GM12873 (cell line): Measurements from ENCODE around the gene SMPX.
A peak's percentile ranks its signal among the peaks of the same experiment; 100 is the strongest.

ENCODE experiments used
- TF ChIP-seq, protein P1 (sequence below): IDR thresholded peaks from 2 replicates; pipeline ENCODE4 v1.5.1; 2012; ENCODE audit warnings: low read depth, mild to moderate bottlenecking, moderate library complexity, low read length, control low read depth; ENCODE audit not compliant: insufficient read depth; ENCODE audit errors: missing control alignments

SMPX gene

DNA sequence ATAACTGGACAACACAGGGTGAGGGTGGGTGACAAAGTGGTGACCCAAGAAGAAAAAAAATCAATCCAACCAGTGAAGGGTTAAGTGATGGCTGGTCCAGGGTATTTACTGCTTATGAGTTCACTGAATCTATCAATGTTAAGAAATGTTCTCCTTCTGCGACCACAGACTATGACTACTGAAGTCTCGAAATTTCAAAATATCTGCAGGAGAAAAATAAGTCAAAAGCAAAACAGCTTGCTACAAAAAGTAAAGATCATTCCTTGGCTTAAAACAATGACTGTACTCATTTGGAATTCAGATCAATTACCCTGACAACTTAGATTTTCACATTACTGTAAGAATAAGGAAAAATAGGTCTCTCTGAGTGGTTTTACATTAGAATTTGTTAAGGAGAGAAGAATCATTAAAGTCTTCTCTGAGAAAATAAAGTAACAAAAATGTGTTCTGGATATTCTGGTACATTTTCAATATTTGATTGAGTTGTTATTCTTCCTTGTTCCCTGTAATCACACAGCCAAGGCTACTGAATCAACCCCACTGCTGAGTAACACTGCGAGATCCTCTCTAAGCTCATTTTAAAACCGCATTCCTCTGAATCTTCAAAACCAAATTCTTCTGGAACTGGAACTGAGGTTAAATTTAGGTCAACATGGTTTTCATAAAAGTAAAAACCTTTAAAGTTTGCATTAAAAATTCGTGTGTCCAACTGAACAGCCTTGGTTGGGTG lies 22.7 kb downstream of the SMPX start:
- TF ChIP-seq, protein P1, sequence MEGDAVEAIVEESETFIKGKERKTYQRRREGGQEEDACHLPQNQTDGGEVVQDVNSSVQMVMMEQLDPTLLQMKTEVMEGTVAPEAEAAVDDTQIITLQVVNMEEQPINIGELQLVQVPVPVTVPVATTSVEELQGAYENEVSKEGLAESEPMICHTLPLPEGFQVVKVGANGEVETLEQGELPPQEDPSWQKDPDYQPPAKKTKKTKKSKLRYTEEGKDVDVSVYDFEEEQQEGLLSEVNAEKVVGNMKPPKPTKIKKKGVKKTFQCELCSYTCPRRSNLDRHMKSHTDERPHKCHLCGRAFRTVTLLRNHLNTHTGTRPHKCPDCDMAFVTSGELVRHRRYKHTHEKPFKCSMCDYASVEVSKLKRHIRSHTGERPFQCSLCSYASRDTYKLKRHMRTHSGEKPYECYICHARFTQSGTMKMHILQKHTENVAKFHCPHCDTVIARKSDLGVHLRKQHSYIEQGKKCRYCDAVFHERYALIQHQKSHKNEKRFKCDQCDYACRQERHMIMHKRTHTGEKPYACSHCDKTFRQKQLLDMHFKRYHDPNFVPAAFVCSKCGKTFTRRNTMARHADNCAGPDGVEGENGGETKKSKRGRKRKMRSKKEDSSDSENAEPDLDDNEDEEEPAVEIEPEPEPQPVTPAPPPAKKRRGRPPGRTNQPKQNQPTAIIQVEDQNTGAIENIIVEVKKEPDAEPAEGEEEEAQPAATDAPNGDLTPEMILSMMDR: no peak

DNA sequence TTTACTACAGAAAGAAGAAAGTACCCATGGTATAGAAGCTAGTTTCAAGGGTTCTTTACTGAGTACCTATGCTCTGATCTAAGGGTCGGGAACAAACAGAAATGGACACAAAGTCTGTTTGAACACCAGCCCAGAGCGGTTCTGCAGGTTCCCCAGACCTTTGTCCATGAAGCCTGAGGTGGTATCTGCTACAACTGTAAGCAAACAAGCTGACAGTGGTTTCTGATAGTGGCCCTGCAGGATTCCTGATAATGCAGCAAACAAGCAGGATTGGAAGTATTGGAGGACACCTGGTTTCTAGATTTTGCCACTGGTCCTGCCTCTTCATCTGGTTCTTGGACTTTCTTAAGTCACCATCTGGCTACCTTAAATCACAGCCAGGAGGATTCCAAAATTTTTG lies 23.7 kb downstream of the SMPX start:
- TF ChIP-seq, protein P1: no peak

DNA sequence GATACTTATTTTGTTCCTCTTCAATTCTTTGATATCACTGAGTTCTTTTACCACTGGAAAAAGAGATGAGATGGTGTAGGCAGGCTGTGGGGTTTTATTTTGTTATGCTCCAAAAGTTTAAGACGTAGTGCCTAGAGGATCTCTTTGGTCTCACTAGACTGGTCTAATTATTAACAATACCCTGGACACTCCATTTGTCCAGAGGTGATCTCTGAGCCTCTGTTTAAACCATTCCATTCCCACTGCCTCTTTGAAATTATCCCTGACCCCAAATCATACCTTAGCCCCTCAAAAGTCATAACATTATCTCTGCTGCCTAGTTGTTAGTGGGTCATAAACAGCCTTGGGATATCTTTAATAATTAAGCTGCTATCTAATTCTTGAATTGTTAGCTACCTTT lies 24.2 kb downstream of the SMPX start:
- TF ChIP-seq, protein P1: no peak

DNA sequence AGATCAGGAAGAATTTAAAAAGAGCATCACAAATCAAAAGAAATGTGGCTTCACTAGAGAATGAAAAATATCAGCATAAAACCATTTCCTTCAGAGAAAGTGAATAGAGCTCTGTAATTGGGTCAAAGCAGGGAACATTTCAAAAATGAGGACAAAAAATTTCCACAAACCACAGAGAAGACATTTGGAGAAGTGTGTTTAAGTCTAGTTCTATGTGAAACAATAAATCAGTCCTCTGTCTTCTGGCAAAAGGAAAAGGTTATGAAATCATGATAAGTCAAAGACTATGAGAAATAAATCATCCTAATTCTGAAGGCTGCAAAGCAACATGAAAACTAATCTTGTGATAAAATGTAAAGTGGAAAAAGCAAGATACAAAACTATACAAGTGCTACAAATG lies 27.9 kb downstream of the SMPX start:
- TF ChIP-seq, protein P1: no peak

DNA sequence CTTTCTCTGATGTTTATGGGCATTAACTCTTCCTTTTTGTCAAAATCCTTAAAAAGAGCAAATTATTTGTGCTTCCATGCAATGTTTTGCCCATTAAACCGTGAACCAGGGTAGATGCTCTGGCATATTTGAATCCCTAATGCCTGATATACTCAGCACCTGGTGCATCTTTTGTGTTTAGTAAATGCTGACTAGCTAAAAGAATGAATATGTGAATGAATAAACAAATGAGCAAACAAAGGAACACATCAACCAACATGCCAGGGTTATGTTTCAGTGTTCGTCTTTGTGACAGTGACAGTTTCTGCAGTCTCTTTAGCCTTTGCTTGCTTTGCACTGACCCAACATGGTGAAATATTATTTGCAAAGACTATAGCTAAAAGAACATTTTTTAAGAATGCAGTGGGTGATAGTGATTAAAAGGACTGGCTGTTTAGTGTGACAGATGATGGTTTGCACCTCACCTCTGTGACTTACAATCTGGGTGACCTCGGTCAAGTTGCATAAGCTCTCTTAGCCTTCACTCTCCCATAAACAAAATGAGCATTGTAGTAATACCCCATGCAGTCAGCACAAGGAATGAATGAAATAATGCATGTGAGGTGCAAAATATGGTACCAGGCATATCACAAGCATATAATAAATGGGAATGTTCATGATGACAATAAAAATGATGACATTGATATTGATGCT lies 29.5 kb downstream of the SMPX start:
- TF ChIP-seq, protein P1: no peak

DNA sequence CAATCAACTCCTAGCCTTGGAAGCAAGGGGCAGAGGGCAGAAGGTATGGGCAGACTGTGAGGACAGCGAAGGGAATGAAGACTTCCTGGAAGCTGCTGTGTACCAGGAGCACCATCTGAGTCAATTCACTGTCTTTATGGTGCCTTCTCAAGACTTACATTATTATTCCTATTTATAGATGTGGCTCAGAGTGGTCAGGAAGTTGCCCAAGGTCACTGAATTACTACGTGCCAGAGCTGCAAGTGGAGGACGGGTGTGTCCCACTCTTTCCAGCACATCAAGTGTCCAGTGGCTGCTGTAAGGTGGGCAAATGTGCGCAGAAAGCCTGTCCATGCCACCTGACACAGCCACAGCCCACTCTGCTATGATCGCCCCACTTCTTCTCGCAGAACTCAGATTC lies 32.0 kb downstream of the SMPX start:
- TF ChIP-seq, protein P1: no peak

DNA sequence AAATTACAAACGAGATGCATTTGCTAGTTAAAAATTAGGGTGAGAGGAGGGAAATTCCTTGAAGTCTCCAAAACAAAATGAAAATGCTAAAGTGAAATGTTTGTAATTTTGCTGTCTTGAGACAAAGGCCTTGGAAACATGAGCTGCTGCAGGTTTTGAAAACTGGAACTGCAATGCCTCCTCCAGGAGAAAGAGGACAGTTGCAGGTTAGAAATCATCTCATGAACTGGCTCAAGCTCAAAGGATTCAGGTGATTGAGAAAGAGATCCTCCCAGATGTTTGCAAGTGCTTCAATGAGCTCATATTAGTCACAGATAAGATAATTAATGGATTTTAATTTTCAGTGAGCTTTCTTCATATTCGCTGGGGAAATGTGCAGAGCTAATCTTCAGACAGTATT lies 32.4 kb downstream of the SMPX start:
- TF ChIP-seq, protein P1: peak; percentile 30
